HEK293 (cell line): ENCODE measurements around the gene SRR.

Experiments
- CTCF ChIP-seq: fragments of 450-650 bp; formaldehyde crosslinking; IDR thresholded peaks from 2 replicates; pipeline ENCODE4 v1.5.1; 2016; ENCODE audit warnings: missing biosample characterization, missing genetic modification characterization
- MEIS1 ChIP-seq: sonication (generic); formaldehyde crosslinking; IDR thresholded peaks from 2 replicates; pipeline ENCODE4 v1.8.1; 2022; ENCODE audit warnings: missing genetic modification reagents, mild to moderate bottlenecking, borderline replicate concordance
- TCF7L2 ChIP-seq: IDR thresholded peaks from 2 replicates; pipeline ENCODE4 v1.6.1; 2011; ENCODE audit warnings: low read depth, mild to moderate bottlenecking, inconsistent platforms, low read length, moderate library complexity, borderline replicate concordance
- ZBTB10 ChIP-seq: fragments of 450-650 bp; formaldehyde crosslinking; IDR thresholded peaks from 2 replicates; pipeline ENCODE4 v1.5.1; 2016; ENCODE audit warnings: missing biosample characterization, missing genetic modification characterization
- ZBTB49 ChIP-seq: fragments of 450-650 bp; formaldehyde crosslinking; IDR thresholded peaks from 2 replicates; pipeline ENCODE4 v1.5.1; 2016; ENCODE audit warnings: missing biosample characterization, missing genetic modification characterization, low read depth
- ZFP37 ChIP-seq: fragments of 450-650 bp; formaldehyde crosslinking; IDR thresholded peaks from 2 replicates; pipeline ENCODE4 v1.5.1; 2016; ENCODE audit warnings: missing biosample characterization, missing genetic modification characterization
- ZNF214 ChIP-seq: fragments of 450-650 bp; formaldehyde crosslinking; IDR thresholded peaks from 2 replicates; pipeline ENCODE4 v1.5.1; 2017; ENCODE audit warnings: missing biosample characterization, mild to moderate bottlenecking, missing genetic modification characterization, borderline replicate concordance
- ZNF302 ChIP-seq: fragments of 450-650 bp; formaldehyde crosslinking; IDR thresholded peaks from 2 replicates; pipeline ENCODE4 v1.5.1; 2016; ENCODE audit warnings: missing biosample characterization, missing genetic modification characterization, low read depth
- ZNF692 ChIP-seq: fragments of 450-650 bp; formaldehyde crosslinking; IDR thresholded peaks from 2 replicates; pipeline ENCODE4 v1.5.1; 2016; ENCODE audit warnings: missing biosample characterization, missing genetic modification characterization
- ZNF837 ChIP-seq: fragments of 450-650 bp; formaldehyde crosslinking; IDR thresholded peaks from 2 replicates; pipeline ENCODE4 v1.5.1; 2016; ENCODE audit warnings: missing biosample characterization, missing genetic modification characterization

GRCh38 chr17:2277429-2278170 is 26.1 kb upstream of the SRR start:
- TF ChIP-seq ZNF837 (tag by site-specific recombination) (no peak), ZBTB10 (no peak), ZFP37 (tag by site-specific recombination) (no peak), ZBTB49 (tag by site-specific recombination) (no peak), ZNF214 (tag by site-specific recombination) (no peak), CTCF (tag by site-specific recombination) (no peak), TCF7L2 (no peak), ZNF302 (tag by site-specific recombination) (no peak), ZNF692 (tag by site-specific recombination) (no peak), MEIS1 (CRISPR knock-in tag) (no peak)
